K562 (cell line): ENCODE results near the gene HNRNPLL.

Experiments
- CTCF ChIP-seq, 3 experiments: IDR thresholded peaks in 2 of 3; conservative IDR thresholded peaks in 1 of 3; 2 replicates each; pipeline ENCODE4 v1.5.1; 2011 to 2012; ENCODE audit warnings: low read length in 3 of 3, mild to moderate bottlenecking in 3 of 3, control low read depth in 2 of 3, improper control_type of control experiment in 1 of 3, inconsistent platforms in 1 of 3, low read depth in 1 of 3, mixed read lengths in 1 of 3, moderate library complexity in 1 of 3; ENCODE audit not compliant: insufficient read depth in 2 of 3
- KAT7 ChIP-seq: sonication (generic); formaldehyde crosslinking; IDR thresholded peaks from 2 replicates; pipeline ENCODE4 v1.8.0; 2022; ENCODE audit warnings: missing genetic modification reagents, mild to moderate bottlenecking, borderline replicate concordance
- MYNN ChIP-seq, 2 experiments: sonication (generic); formaldehyde crosslinking in 1 of 2; IDR thresholded peaks; 2 replicates each; pipeline versions ENCODE4 v1.5.0 to v1.6.1; 2016 to 2020; ENCODE audit warnings: antibody characterized with exemption in 1 of 2, missing genetic modification reagents in 1 of 2

DNA sequence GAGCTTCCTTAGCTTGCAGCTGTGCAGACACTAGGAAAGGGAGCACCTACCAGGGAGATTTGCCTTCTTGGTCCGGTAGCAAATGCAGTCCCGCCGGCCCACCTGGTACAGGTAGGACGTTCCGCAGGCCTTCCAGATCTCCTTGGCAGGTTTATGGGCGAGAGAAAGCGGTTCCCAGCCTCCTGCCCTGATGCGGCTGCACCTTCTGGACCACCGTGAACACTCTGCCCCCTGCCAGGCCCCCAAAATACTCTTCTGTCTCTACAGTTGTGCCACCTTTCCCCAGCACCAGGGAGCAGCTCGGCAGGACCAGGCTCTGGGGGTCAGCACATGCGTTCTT, 67.4 kb downstream of the HNRNPLL start:
- TF ChIP-seq MYNN (IDR thresholded peaks at IDR 0.05) (no peak), MYNN (CRISPR knock-in tag; IDR thresholded peaks at IDR 0.05) (no peak), CTCF (IDR thresholded peaks at IDR 0.05 in 2 of 3, conservative IDR thresholded peaks at IDR 0.05 in 1 of 3; ENCODE audit: insufficient read depth in 2 of 3, low read depth in 1 of 3, low read length in 3 of 3) (no peak), KAT7 (CRISPR knock-in tag) (no peak)
